Measurements from ENCODE around the gene FMNL1.

Gene FMNL1

GRCh38 chr17:45284176-45285140 is 62.8 kb downstream of the FMNL1 start:
- no peak overlapping the region for H3K4me3 ChIP-seq (ENCODE audit: low read depth, low read length)
- DNase-seq (ENCODE audit: low read depth, low spot score), result no peak
- TF ChIP-seq CTCF (IDR thresholded peaks at IDR 0.05; ENCODE audit: low read depth, low read length), result peak; percentile 36
- in situ Hi-C loops (cut with HindIII; ENCODE audit: low sequenced_read_pairs), result no loop called here

- TF ChIP-seq CTCF (IDR thresholded peaks at IDR 0.05; ENCODE audit: low read depth, low read length), result no peak
- no peak for DNase-seq (ENCODE audit: low read depth, low spot score)
- H3K4me3 ChIP-seq (ENCODE audit: low read depth, low read length), result no peak overlapping the region
- in situ Hi-C loops (cut with HindIII; ENCODE audit: low sequenced_read_pairs), result no loop called here
These were observed 64.6 kb downstream of the FMNL1 start for GRCh38 chr17:45286286-45286685.

DNA sequence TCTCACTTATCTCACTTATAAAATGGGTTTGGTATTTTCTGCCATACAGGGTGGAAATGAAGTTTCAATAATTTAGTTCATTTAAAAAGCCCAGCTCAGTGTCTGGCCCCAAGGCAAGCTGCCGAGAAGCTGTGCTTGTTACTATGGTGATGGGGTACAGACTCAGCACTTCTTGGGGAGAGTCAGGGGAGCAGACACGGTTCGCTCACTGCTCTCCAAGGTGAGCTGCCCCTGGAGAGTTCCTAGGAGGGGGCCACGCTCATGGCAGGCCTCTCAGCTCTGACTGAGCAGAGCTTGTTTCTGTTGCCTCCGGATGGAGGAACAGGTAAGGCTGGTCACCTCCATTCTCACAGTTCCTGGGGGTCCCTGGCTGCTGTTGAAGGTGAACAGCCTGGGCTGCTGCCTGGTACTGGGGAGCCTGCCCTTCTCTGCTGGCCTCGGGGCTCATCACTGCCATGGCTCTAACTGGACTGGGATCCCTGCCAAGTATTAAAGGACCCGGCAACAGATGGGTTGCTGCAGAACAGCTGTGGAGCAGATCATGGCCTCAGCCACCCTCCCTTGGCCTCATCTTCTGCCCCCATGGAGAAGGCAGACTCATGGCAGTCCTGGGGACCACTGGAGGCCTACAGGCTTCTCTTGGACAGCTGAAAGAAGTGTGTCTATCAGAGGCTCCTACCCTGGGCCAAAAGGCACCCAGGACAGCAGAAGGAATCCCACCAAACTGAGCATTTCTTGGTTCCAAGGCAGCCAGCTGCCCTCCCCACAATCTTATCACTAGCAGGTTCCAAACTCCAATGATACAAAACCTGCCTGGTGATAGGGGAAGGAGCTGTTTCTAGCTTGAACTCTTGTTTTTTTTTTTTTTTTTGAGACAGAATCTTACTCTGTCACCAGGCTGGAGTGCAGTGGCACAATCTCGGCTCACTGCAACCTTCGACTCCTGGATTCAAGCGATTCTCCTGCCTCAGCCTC is 66.1 kb downstream of the FMNL1 start:
- in situ Hi-C loops (cut with HindIII; ENCODE audit: low sequenced_read_pairs), result no loop called here
- no peak for DNase-seq (ENCODE audit: low read depth, low spot score)
- TF ChIP-seq CTCF (IDR thresholded peaks at IDR 0.05; ENCODE audit: low read depth, low read length), result no peak
- H3K4me3 ChIP-seq (ENCODE audit: low read depth, low read length), result no peak overlapping the region

- TF ChIP-seq CTCF (IDR thresholded peaks at IDR 0.05; ENCODE audit: low read depth, low read length), result no peak
- DNase-seq (ENCODE audit: low read depth, low spot score), result no peak
- no peak overlapping the region for H3K4me3 ChIP-seq (ENCODE audit: low read depth, low read length)
- in situ Hi-C loops (cut with HindIII; ENCODE audit: low sequenced_read_pairs), result no loop called here
These were observed 67.1 kb downstream of the FMNL1 start for GRCh38 chr17:45288825-45289224.

DNA sequence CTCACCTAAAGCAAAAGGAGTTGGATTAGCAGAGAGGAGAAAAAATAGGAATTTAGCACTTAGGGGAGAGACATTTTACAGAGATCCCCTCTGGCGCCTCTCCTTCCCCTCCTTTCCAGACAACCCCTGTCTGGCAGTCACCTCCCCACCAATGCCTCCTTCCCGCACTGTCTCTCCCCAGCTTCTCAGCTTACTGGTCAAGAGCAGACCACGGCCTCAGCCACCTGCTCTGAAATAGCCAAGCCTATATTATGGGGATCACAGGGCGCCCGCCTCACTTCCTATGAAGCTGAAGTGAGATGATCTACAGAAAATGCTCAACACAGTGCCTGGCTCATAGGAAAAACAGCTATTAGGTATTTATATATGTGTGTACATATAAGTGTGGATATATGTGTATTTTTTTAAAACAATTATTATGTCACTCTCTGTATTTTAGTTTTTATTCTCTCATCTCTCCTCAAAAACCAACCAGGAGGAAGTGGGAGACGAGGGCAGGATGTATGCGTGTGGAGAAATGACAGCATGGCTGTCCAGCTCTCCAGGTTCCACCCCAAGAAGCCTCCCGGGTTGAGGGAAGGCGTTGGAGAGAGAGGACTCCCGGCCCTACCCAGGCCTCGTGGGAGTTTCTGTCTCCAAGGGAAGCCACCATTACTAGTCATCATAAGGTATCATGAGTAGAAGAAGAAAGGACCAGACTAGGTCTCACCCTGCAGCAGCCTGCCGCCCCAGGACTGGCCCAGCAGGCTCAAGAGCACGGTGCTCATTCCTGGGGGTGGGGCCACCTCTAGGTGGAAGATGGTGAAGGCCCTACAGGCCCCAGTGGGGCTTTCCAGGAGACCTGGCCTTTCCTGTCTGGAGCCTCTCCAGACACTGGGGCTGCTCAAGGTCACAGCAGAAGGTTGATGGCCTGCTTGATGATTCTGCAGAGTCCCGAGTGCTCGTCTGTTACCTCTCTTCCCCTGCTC is 67.9 kb downstream of the FMNL1 start:
- no peak overlapping the region for H3K4me3 ChIP-seq (ENCODE audit: low read depth, low read length)
- no peak for DNase-seq (ENCODE audit: low read depth, low spot score)
- TF ChIP-seq CTCF (IDR thresholded peaks at IDR 0.05; ENCODE audit: low read depth, low read length), result no peak
- in situ Hi-C loops (cut with HindIII; ENCODE audit: low sequenced_read_pairs), result no loop called here

Measured in astrocyte of the spinal cord (primary cell).